CD8-positive, alpha-beta memory T cell (primary cell): ENCODE measurements around the gene M1AP. TPM values are rescaled to one million over a fixed set of nuclear protein-coding genes. Genes with fewer than 3 reads are reported as not detected.
"Not testable (repeated sequence)": the region's sequence is repeated elsewhere in the genome, so short reads cannot be mapped to it uniquely, and the experiment has no call there.

Source experiments
- CTCF ChIA-PET: fragments of 350-600 bp; sonication (Branson Sonifier 250); formaldehyde crosslinking; loops from one replicate; lab custom pipeline; 2021; ENCODE audit warnings: antibody characterized with exemption; lab: Charles Lee
- POLR2A ChIA-PET: fragments of 350-600 bp; sonication (Branson Sonifier 250); formaldehyde crosslinking; loops from one replicate; lab custom pipeline; 2021; ENCODE audit warnings: antibody characterized with exemption; lab: Charles Lee
- DNase-seq, 5 donors: peaks; one replicate each; pipeline versions ENCODE4 v3.0.0 to v3.0.0-alpha.2; 2020 to 2022; ENCODE audit warnings: mixed read lengths in 1 of 5
- H3K27ac ChIP-seq: one replicate; pipeline ENCODE4 v1.7.0; 2013; ENCODE audit warnings: low read depth, mild to moderate bottlenecking, low read length, moderate library complexity
- H3K27me3 ChIP-seq: 2 replicates; pipeline ENCODE4 v1.7.0; 2013; ENCODE audit warnings: low read length, mild to moderate bottlenecking; ENCODE audit not compliant: insufficient read depth, poor library complexity, severe bottlenecking
- H3K36me3 ChIP-seq: 2 replicates; pipeline ENCODE4 v1.7.0; 2013; ENCODE audit warnings: mild to moderate bottlenecking, low read length, moderate library complexity; ENCODE audit not compliant: insufficient read depth
- H3K4me1 ChIP-seq: 2 replicates; pipeline ENCODE4 v1.7.0; 2013; ENCODE audit warnings: mild to moderate bottlenecking, low read length, moderate library complexity; ENCODE audit not compliant: insufficient read depth
- H3K4me3 ChIP-seq: 2 replicates; pipeline ENCODE4 v1.7.0; 2013; ENCODE audit warnings: mild to moderate bottlenecking, low read length
- H3K9me3 ChIP-seq: 2 replicates; pipeline ENCODE4 v1.7.0; 2013; ENCODE audit warnings: mild to moderate bottlenecking, low read length
- H3K27ac Mint-ChIP-seq, 8 donors: one replicate each; pipeline ENCODE4 v1.8.0; 2020 to 2021; ENCODE audit warnings: mixed read lengths in 8 of 8, mild to moderate bottlenecking in 6 of 8, inconsistent platforms in 3 of 8, moderate library complexity in 3 of 8
- H3K27me3 Mint-ChIP-seq, 2 donors: one replicate each; pipeline ENCODE4 v1.8.0; 2020 to 2021; ENCODE audit warnings: mixed read lengths in 2 of 2, mild to moderate bottlenecking in 1 of 2, moderate library complexity in 1 of 2
- H3K36me3 Mint-ChIP-seq, 3 donors: one replicate each; pipeline ENCODE4 v1.8.0; 2020 to 2021; ENCODE audit warnings: mixed read lengths in 3 of 3, inconsistent platforms in 1 of 3, mild to moderate bottlenecking in 1 of 3
- H3K4me1 Mint-ChIP-seq, 3 donors: one replicate each; pipeline ENCODE4 v1.8.0; 2020 to 2021; ENCODE audit warnings: mixed read lengths in 3 of 3, inconsistent platforms in 1 of 3, mild to moderate bottlenecking in 1 of 3
- H3K4me3 Mint-ChIP-seq, 7 donors: one replicate each; pipeline ENCODE4 v1.8.0; 2020 to 2021; ENCODE audit warnings: mixed read lengths in 7 of 7, mild to moderate bottlenecking in 6 of 7, moderate library complexity in 4 of 7, inconsistent platforms in 2 of 7
- H3K9me3 Mint-ChIP-seq, 5 donors: one replicate each; pipeline ENCODE4 v1.8.0; 2020 to 2022; ENCODE audit warnings: mixed read lengths in 5 of 5, mild to moderate bottlenecking in 3 of 5, moderate library complexity in 2 of 5, inconsistent platforms in 1 of 5
- polyA plus RNA-seq: library from polyadenylated mRNA; unstranded; fragments of 300-500 nt; fragmentation: Illumina TruSeq; gene quantifications from one replicate; pipeline ENCODE4 v1.2.3, GENCODE V29; 2021
- total RNA-seq, 2 experiments: library from RNA; stranded (reverse); gene quantifications; one replicate each; pipeline ENCODE4 v1.2.3, GENCODE V29; 2021

Gene M1AP
- total and polyA plus RNA-seq, 3 experiments from 2014 or later = 0.39 TPM; not detected in 2

DNA sequence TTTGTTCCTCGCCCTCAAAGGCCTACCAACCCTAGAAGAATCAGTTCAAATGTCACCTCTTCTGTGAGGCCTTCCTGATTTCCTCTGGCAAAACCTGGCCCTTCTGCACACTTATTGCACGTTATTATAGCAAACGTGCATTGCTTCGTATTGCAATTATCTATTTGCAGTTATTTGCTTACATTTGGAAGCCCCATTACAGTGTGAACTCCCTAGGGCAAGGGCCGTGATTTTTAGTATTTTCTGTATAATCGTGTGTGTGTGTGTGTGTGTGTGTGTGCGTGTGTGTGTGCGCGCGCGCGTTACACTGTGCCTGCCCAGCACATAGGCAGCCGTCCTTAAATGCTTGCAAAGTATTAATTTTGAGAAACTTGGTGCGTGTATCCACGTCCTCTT is 5.5 kb upstream of the M1AP start:
- H3K27ac ChIP-seq = peak overlapping the region; percentile 40
- DNase-seq = peak in 1 of 5 donors; percentile 8
- peak overlapping the region; percentile 88 to 97 (median 93) for H3K4me3 Mint-ChIP-seq
- H3K9me3 Mint-ChIP-seq = peaks cover 0 to 1% (median 0%) of the 10 kb centered on the region in 5 donors
- H3K9me3 ChIP-seq = no peaks in the 10 kb centered on the region
- H3K27me3 Mint-ChIP-seq = peaks cover 8 to 11% of the 10 kb centered on the region in 2 donors
- POLR2A ChIA-PET = interaction anchor here (0.5 to 0.6 kb wide), 3 partner anchors 9 to 96 kb away, joined by 3 read pairs; no protein-coding TSS in a partner anchor
- no peaks in the 10 kb centered on the region for H3K36me3 ChIP-seq
- peak overlapping the region; percentile 56 to 96 (median 83) for H3K27ac Mint-ChIP-seq
- peaks cover 22 to 23% (median 23%) of the 10 kb centered on the region in 3 donors for H3K4me1 Mint-ChIP-seq
- peak overlapping the region; percentile 63 for H3K4me3 ChIP-seq
- peaks cover 10% of the 10 kb centered on the region for H3K4me1 ChIP-seq
- no peaks in the 10 kb centered on the region for H3K27me3 ChIP-seq
- peaks cover 2 to 18% (median 16%) of the 10 kb centered on the region in 3 donors for H3K36me3 Mint-ChIP-seq
- CTCF ChIA-PET = interaction anchor here (0.6 to 1.5 kb wide), 3 partner anchors 8 to 191 kb away, joined by 3 to 4 read pairs (median 3); no protein-coding TSS in a partner anchor

DNA sequence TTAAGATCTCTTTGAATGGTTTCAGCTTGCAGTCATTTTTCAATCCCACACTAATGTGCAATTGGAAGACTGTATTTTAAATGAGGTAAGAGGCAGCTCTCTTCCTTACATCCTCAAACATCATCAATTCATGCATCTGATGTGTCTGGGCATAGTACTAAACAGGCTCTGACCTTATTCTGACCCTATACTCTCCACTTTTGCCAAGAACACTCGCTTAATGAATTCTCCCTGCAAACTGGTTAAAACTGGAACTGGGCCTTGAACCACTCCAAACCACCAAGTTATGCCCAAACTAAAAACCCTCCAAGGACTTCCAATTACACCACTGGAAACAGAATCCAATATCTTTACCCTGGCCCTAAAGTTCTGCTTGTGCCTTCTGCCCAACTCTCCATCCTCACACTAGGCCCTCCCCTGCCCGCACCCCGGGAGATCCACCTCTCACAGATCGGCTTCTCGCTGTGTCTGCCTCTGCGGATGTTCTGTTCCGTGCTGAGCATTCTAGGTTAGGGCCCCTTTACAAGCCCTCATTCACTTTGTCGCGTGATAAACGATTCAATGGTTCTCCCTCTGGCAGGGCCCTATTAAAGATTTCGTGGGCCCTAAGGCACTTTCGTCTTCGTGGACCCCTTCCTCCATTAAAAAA is 1.2 kb downstream of the M1AP start:
- no peak for DNase-seq
- no peak overlapping the region for H3K27ac ChIP-seq
- ChIA-PET POLR2A (no interaction called here), CTCF (no interaction called here)
- Mint-ChIP-seq H3K4me1 (peaks cover 3 to 4% (median 4%) of the 10 kb centered on the region in 3 donors), H3K36me3 (peaks cover 0 to 5% (median 4%) of the 10 kb centered on the region in 3 donors), H3K27me3 (peaks cover 10 to 41% of the 10 kb centered on the region in 2 donors), H3K9me3 (peaks cover 0 to 3% (median 0%) of the 10 kb centered on the region in 5 donors), H3K4me3 (no peak overlapping the region), H3K27ac (no peak overlapping the region)
- H3K9me3 ChIP-seq = no peaks in the 10 kb centered on the region
- H3K36me3 ChIP-seq = no peaks in the 10 kb centered on the region
- H3K4me3 ChIP-seq = no peak overlapping the region
- no peaks in the 10 kb centered on the region for H3K27me3 ChIP-seq
- no peaks in the 10 kb centered on the region for H3K4me1 ChIP-seq

DNA sequence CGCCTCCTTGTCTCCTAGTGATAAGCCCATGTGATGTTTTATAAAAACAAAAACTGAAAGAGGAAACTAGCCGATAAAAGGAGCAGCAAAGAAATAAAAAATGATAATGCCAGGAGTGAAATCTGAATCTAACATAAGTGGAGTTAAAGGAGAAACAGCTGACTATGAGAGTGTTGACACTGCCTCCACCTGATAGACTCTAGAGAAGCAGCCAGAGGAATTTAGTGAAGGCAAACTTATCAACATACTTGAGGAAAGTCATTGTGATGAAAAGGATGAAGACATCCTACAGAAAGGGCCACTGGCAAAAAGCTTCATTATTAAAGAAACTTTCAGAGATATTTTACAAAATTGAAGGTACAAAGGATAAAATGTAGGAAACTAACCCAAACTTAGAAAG is 1.9 kb downstream of the M1AP start:
- Histone ChIP-seq H3K27me3 (peaks cover under 1% of the 10 kb centered on the region), H3K4me3 (no peak overlapping the region), H3K27ac (no peak overlapping the region), H3K9me3 (no peaks in the 10 kb centered on the region), H3K36me3 (no peaks in the 10 kb centered on the region), H3K4me1 (no peaks in the 10 kb centered on the region)
- Mint-ChIP-seq H3K27ac (no peak overlapping the region), H3K9me3 (peaks cover 0 to 3% (median 0%) of the 10 kb centered on the region in 5 donors), H3K4me1 (peaks cover 3 to 4% (median 4%) of the 10 kb centered on the region in 3 donors), H3K36me3 (peaks cover 0 to 5% (median 4%) of the 10 kb centered on the region in 3 donors), H3K27me3 (peaks cover 10 to 44% of the 10 kb centered on the region in 2 donors), H3K4me3 (peak overlapping the region in 1 of 7 donors; percentile 38)
- ChIA-PET POLR2A (no interaction called here), CTCF (interaction anchor here (1.1 kb wide), 1 partner anchor 8 kb away, joined by 4 read pairs; the partner anchor contains the start of gene SEMA4F)
- DNase-seq = no peak

DNA sequence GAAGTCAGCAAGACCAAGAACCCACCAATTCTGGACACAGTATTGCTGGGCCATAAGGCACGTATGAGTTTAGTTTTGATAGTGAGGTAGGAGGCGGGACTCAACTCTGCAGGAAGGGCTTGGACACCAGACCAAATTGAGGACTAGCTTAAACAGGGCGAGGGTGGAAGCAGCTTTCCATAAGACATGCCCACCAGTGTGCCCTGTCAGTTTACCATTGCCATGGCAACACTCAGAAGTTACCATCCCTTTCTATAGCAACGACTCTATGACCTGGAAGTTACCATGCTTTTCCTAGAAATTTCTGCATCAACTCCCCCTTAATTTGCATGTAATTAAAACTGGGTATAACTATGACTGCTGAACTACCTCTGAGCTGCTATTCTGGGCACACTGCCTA is 2.8 kb downstream of the M1AP start:
- H3K27me3 ChIP-seq = peaks cover 6% of the 10 kb centered on the region
- Mint-ChIP-seq H3K27ac (no peak overlapping the region), H3K4me1 (peaks cover 3 to 4% (median 4%) of the 10 kb centered on the region in 3 donors), H3K36me3 (peaks cover 0 to 5% (median 4%) of the 10 kb centered on the region in 3 donors), H3K27me3 (peaks cover 10 to 51% of the 10 kb centered on the region in 2 donors), H3K9me3 (peaks cover 0 to 3% (median 0%) of the 10 kb centered on the region in 5 donors), H3K4me3 (no peak overlapping the region)
- DNase-seq = no peak
- POLR2A ChIA-PET = no interaction called here
- CTCF ChIA-PET = interaction anchor here (0.6 to 1.1 kb wide), 2 partner anchors 9 to 165 kb away, joined by 3 to 4 read pairs; partner anchors contain the start of gene SEMA4F
- no peak overlapping the region for H3K27ac ChIP-seq
- no peaks in the 10 kb centered on the region for H3K36me3 ChIP-seq
- H3K4me1 ChIP-seq = no peaks in the 10 kb centered on the region
- H3K9me3 ChIP-seq = no peaks in the 10 kb centered on the region
- H3K4me3 ChIP-seq = no peak overlapping the region

DNA sequence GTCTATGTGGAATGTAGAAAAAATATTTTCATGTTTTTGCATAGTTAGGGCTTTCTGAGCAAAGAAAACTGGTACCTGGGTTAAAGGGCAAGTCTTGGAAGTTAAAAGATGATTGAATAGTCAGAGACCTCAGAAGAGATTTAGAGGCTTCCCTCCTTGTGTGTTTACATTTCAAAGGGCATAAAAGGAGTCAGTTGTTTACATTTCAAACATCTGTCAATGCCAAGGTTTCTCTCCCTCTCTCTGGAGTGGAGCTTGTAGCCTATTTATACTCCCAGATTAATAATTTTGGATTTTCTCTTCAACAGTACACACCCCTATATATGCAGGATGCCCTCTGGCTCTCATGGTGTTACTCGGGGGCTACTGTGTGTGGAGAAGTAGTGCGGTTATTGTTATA is 8.6 kb downstream of the M1AP start:
- H3K9me3 Mint-ChIP-seq = no peaks in the 10 kb centered on the region
- POLR2A ChIA-PET = no interaction called here
- H3K4me3 Mint-ChIP-seq = no peak overlapping the region

DNA sequence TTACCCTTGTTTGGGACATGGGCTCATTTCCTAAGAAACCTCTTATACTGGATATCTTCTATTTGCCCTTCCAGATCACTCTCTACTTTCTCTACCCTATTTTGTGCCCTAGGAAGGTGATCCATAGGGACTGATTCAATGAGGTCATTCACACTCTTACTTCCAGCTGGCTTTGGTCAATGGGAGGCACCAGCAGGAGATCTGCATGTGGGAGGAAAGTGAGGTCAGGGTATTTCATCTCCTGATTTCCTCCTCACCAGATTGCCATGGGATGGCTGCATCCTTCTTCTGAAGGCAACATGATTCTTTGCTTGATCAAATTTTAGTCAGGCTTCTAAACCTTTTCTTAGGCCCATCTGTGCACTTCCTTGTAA is 15.2 kb downstream of the M1AP start:
- H3K36me3 ChIP-seq = no peaks in the 10 kb centered on the region
- no peaks in the 10 kb centered on the region for H3K9me3 ChIP-seq
- H3K4me3 ChIP-seq = no peak overlapping the region
- no peaks in the 10 kb centered on the region for H3K4me1 ChIP-seq
- CTCF ChIA-PET = interaction anchor here (1.4 kb wide), 1 partner anchor 11 kb away, joined by 3 read pairs; no protein-coding TSS in a partner anchor
- no peak for DNase-seq
- POLR2A ChIA-PET = no interaction called here
- Mint-ChIP-seq H3K4me3 (no peak overlapping the region), H3K27ac (no peak overlapping the region), H3K4me1 (no peaks in the 10 kb centered on the region), H3K27me3 (peaks cover 15 to 17% of the 10 kb centered on the region in 2 donors), H3K9me3 (no peaks in the 10 kb centered on the region), H3K36me3 (no peaks in the 10 kb centered on the region)
- no peaks in the 10 kb centered on the region for H3K27me3 ChIP-seq
- H3K27ac ChIP-seq = no peak overlapping the region

More for the DNA sequence above, 8.6 kb downstream of the M1AP start:
- H3K27me3 Mint-ChIP-seq = peaks cover 13 to 54% of the 10 kb centered on the region in 2 donors
- peaks cover 6% of the 10 kb centered on the region for H3K27me3 ChIP-seq
- H3K36me3 Mint-ChIP-seq = no peaks in the 10 kb centered on the region
- no peaks in the 10 kb centered on the region for H3K4me1 ChIP-seq
- CTCF ChIA-PET = no interaction called here
- H3K4me3 ChIP-seq = no peak overlapping the region
- H3K36me3 ChIP-seq = no peaks in the 10 kb centered on the region
- H3K27ac ChIP-seq = no peak overlapping the region
- no peaks in the 10 kb centered on the region for H3K9me3 ChIP-seq
- H3K4me1 Mint-ChIP-seq = no peaks in the 10 kb centered on the region
- no peak overlapping the region for H3K27ac Mint-ChIP-seq
- no peak for DNase-seq

DNA sequence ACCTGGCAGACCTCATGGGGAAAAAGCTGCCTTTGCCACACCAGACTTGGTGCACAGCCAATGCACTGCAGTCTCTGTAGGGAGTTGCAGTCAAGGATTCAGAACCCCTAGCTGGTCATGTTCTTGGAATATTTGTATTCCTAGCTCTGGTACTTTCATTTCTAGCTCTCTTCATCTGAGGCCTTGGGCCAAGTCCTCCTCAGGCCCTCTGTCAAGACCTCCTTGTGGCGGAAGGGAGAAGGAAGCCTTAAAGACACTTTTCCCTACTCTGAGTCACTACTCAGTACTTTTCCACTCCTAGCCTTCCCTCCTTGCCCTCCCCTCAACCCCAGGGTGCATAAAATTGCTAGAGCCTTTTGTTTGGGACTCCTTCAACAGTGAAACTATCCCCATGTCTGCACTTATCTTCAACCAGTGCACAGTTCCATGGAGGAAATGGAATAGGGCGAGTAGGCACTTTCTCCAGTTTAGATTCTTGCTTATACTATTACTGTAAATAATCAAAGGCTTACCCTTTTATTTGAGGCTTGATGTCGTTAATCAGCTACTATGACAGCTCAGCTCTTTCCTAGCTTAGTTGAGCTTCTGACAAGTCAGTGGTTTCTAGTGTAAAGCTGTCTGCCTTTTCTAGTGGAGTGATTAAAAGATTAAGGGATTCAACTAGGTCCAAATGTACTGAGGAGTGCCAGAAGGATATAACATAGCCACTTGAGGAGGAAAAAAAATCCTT is 15.8 kb downstream of the M1AP start:
- H3K4me1 ChIP-seq = no peaks in the 10 kb centered on the region
- Mint-ChIP-seq H3K36me3 (no peaks in the 10 kb centered on the region), H3K27me3 (peaks cover 13 to 15% of the 10 kb centered on the region in 2 donors), H3K4me1 (no peaks in the 10 kb centered on the region), H3K9me3 (no peaks in the 10 kb centered on the region), H3K4me3 (no peak overlapping the region), H3K27ac (peak overlapping the region in 1 of 8 donors; percentile 49)
- H3K4me3 ChIP-seq = no peak overlapping the region
- H3K36me3 ChIP-seq = no peaks in the 10 kb centered on the region
- H3K9me3 ChIP-seq = no peaks in the 10 kb centered on the region
- no peak overlapping the region for H3K27ac ChIP-seq
- CTCF ChIA-PET = interaction anchor here (1.4 kb wide), 1 partner anchor 12 kb away, joined by 3 read pairs; no protein-coding TSS in a partner anchor
- POLR2A ChIA-PET = no interaction called here
- H3K27me3 ChIP-seq = no peaks in the 10 kb centered on the region
- no peak for DNase-seq

DNA sequence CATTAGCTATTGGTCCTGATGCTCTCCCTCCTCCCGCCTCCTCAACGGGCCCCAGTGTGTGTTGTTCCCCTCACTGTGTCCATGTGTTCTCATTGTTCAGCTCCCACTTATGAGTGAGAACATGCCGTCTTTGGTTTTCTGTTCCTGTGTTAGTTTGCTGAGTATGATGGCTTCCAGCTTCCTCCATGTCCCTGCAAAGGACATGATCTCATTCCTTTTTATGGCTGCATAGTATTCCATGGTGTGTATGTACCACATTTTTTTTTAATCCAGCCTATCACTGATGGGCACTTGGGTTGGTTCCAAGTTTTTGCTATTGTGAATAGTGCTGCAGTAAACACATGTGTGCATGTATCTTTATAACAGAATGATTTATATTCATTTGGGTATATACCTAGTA is 17.7 kb downstream of the M1AP start:
- H3K27me3 ChIP-seq, H3K27ac Mint-ChIP-seq, H3K27ac ChIP-seq, H3K4me3 Mint-ChIP-seq, DNase-seq, CTCF ChIA-PET, H3K36me3 Mint-ChIP-seq, H3K9me3 Mint-ChIP-seq, H3K9me3 ChIP-seq, H3K4me1 ChIP-seq, H3K36me3 ChIP-seq, H3K27me3 Mint-ChIP-seq, H3K4me3 ChIP-seq, H3K4me1 Mint-ChIP-seq, POLR2A ChIA-PET: not testable (repeated sequence)
